SK-N-SH treated with all-trans-retinoic acid at 6 μM for 48 hours (cell line): ENCODE data around the gene SUDS3.

Source experiments
- PPARA ChIP-seq: fragments of 250-450 bp; sonication (Bioruptor Pico); IDR thresholded peaks from 2 replicates; pipeline ENCODE4 v1.5.0; 2020; ENCODE audit warnings: mild to moderate bottlenecking, borderline replicate concordance
- TCF4 ChIP-seq: fragments of 250-450 bp; sonication (Bioruptor Pico); IDR thresholded peaks from 2 replicates; pipeline ENCODE4 v1.8.0; 2021; ENCODE audit warnings: mild to moderate bottlenecking, moderate library complexity, borderline replicate concordance
- ZC3H10 ChIP-seq: fragments of 250-450 bp; sonication (Bioruptor Pico); IDR thresholded peaks from 2 replicates; pipeline ENCODE4 v1.5.1; 2021; ENCODE audit warnings: mild to moderate bottlenecking, moderate library complexity
- ZFP3 ChIP-seq: fragments of 250-450 bp; sonication (Bioruptor Pico); IDR thresholded peaks from 2 replicates; pipeline ENCODE4 v1.5.0; 2020; ENCODE audit warnings: mild to moderate bottlenecking, moderate library complexity
- ZFP30 ChIP-seq: fragments of 450-650 bp; formaldehyde crosslinking; IDR thresholded peaks from 2 replicates; pipeline ENCODE4 v1.5.0; 2022; ENCODE audit warnings: mild to moderate bottlenecking, moderate library complexity
- ZNF8 ChIP-seq: fragments of 450-650 bp; formaldehyde crosslinking; IDR thresholded peaks from 2 replicates; pipeline ENCODE4 v1.5.0; 2020; ENCODE audit warnings: mild to moderate bottlenecking, moderate library complexity
- TF ChIP-seq, protein P1 (sequence below): fragments of 250-450 bp; sonication (Bioruptor Pico); IDR thresholded peaks from 2 replicates; pipeline ENCODE4 v1.8.0; 2020; ENCODE audit warnings: mild to moderate bottlenecking, moderate library complexity, borderline replicate concordance
- TF ChIP-seq, protein P2 (sequence below): fragments of 250-450 bp; sonication (Bioruptor Pico); IDR thresholded peaks from 2 replicates; pipeline ENCODE4 v1.8.0; 2021; ENCODE audit warnings: low read depth, mild to moderate bottlenecking, moderate library complexity, borderline replicate concordance
- TF ChIP-seq, protein P3 (sequence below): fragments of 250-450 bp; sonication (Bioruptor Pico); IDR thresholded peaks from 2 replicates; pipeline ENCODE4 v1.5.1; 2020; ENCODE audit warnings: low read depth, mild to moderate bottlenecking, moderate library complexity

DNA sequence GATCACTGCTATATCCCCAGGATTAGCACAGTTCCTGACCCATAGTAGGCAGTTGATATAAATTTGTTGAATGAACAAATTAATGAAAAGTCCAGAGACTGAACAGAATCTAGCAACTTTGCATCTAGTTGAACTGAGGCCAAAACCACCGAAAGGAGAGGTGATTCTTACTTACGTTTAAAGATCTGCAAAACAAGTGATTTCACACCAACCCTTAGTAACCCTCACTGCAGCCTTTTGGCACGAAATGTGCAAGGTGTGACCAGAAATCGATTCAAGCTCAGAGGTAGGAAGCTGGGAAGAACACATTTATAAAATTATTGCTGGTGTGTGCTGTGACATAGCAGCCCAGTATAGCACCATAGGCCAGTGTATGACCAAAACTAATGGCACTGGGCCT, 70.8 kb downstream of the SUDS3 start:
- TF ChIP-seq PPARA (CRISPR knock-in tag): no peak
- no peak for TF ChIP-seq ZNF8 (CRISPR knock-in tag)
- no peak for TF ChIP-seq ZFP30 (CRISPR knock-in tag)
- TF ChIP-seq ZFP3 (CRISPR knock-in tag): no peak
- TF ChIP-seq, protein P1, sequence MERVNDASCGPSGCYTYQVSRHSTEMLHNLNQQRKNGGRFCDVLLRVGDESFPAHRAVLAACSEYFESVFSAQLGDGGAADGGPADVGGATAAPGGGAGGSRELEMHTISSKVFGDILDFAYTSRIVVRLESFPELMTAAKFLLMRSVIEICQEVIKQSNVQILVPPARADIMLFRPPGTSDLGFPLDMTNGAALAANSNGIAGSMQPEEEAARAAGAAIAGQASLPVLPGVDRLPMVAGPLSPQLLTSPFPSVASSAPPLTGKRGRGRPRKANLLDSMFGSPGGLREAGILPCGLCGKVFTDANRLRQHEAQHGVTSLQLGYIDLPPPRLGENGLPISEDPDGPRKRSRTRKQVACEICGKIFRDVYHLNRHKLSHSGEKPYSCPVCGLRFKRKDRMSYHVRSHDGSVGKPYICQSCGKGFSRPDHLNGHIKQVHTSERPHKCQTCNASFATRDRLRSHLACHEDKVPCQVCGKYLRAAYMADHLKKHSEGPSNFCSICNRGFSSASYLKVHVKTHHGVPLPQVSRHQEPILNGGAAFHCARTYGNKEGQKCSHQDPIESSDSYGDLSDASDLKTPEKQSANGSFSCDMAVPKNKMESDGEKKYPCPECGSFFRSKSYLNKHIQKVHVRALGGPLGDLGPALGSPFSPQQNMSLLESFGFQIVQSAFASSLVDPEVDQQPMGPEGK: no peak
- TF ChIP-seq, protein P2, sequence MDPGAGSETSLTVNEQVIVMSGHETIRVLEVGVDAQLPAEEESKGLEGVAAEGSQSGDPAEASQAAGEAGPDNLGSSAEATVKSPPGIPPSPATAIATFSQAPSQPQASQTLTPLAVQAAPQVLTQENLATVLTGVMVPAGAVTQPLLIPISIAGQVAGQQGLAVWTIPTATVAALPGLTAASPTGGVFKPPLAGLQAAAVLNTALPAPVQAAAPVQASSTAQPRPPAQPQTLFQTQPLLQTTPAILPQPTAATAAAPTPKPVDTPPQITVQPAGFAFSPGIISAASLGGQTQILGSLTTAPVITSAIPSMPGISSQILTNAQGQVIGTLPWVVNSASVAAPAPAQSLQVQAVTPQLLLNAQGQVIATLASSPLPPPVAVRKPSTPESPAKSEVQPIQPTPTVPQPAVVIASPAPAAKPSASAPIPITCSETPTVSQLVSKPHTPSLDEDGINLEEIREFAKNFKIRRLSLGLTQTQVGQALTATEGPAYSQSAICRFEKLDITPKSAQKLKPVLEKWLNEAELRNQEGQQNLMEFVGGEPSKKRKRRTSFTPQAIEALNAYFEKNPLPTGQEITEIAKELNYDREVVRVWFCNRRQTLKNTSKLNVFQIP (CRISPR knock-in tag): no peak
- TF ChIP-seq ZC3H10: no peak
- no peak for TF ChIP-seq TCF4 (CRISPR knock-in tag)
- TF ChIP-seq, protein P3, sequence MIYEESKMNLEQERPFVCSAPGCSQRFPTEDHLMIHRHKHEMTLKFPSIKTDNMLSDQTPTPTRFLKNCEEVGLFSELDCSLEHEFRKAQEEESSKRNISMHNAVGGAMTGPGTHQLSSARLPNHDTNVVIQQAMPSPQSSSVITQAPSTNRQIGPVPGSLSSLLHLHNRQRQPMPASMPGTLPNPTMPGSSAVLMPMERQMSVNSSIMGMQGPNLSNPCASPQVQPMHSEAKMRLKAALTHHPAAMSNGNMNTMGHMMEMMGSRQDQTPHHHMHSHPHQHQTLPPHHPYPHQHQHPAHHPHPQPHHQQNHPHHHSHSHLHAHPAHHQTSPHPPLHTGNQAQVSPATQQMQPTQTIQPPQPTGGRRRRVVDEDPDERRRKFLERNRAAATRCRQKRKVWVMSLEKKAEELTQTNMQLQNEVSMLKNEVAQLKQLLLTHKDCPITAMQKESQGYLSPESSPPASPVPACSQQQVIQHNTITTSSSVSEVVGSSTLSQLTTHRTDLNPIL: no peak
